ENCODE data around the gene RALGPS1. TPM values are rescaled to one million over a fixed set of nuclear protein-coding genes. Genes with fewer than 3 reads are reported as not detected.

RALGPS1 gene
- total and polyA plus RNA-seq, 7 donors: 3.9 to 7.7 (median 5.4) TPM

- WGBS, 3 donors: 90 to 100% (median 90%) methylated on average over 1 of the region's 1 CpG
Observed at GRCh38 chr9:127078988-127079387, 164.4 kb downstream of the RALGPS1 start.

GRCh38 chr9:127079446-127080140 is 165.0 kb downstream of the RALGPS1 start:
- Histone ChIP-seq H3K9me3 (no peaks in the 10 kb centered on the region), H3K27ac (no peak overlapping the region), H3K4me1 (peaks cover 15% of the 10 kb centered on the region), H3K4me3 (no peak overlapping the region), H3K27me3 (ENCODE audit: insufficient read depth in 3 of 3, low read length in 2 of 3) (no peaks in the 10 kb centered on the region), H3K36me3 (ENCODE audit: insufficient read depth in 1 of 2, low read depth in 1 of 2) (no peaks in the 10 kb centered on the region)
- ATAC-seq (no peak), DNase-seq (no peak)
- intact Hi-C loops (cut with DNase I): no loop called here
- no peak for TF ChIP-seq CTCF (IDR thresholded peaks at IDR 0.05)
- WGBS, 3 donors: 79 to 85% (median 82%) methylated on average over 8 of the region's 8 CpGs

More at GRCh38 chr9:127078988-127079387, 164.4 kb downstream of the RALGPS1 start:
- no peak overlapping the region for H3K27ac ChIP-seq
- H3K27me3 ChIP-seq (ENCODE audit: insufficient read depth in 3 of 3, low read length in 2 of 3): no peaks in the 10 kb centered on the region
- no peak for ATAC-seq
- peaks cover 20% of the 10 kb centered on the region for H3K4me1 ChIP-seq
- intact Hi-C loops (cut with DNase I): no loop called here
- no peaks in the 10 kb centered on the region for H3K36me3 ChIP-seq (ENCODE audit: insufficient read depth in 1 of 2, low read depth in 1 of 2)
- H3K4me3 ChIP-seq: no peak overlapping the region
- TF ChIP-seq CTCF (IDR thresholded peaks at IDR 0.05): no peak
- no peak for DNase-seq
- no peaks in the 10 kb centered on the region for H3K9me3 ChIP-seq

GRCh38 chr9:127081250-127082185 is 166.9 kb downstream of the RALGPS1 start:
- 84 to 90% (median 87%) methylated on average over 8 of the region's 8 CpGs for WGBS, 3 donors
- no peaks in the 10 kb centered on the region for H3K27me3 ChIP-seq (ENCODE audit: insufficient read depth in 3 of 3, low read length in 2 of 3)
- TF ChIP-seq CTCF (IDR thresholded peaks at IDR 0.05): no peak
- peak in 2 of 4 donors; percentile 14 to 46 for ATAC-seq
- H3K9me3 ChIP-seq: no peaks in the 10 kb centered on the region
- no peak overlapping the region for H3K27ac ChIP-seq
- peaks cover 9% of the 10 kb centered on the region for H3K4me1 ChIP-seq
- H3K4me3 ChIP-seq: no peak overlapping the region
- intact Hi-C loops (cut with DNase I): no loop called here
- no peak for DNase-seq
- no peaks in the 10 kb centered on the region for H3K36me3 ChIP-seq (ENCODE audit: insufficient read depth in 1 of 2, low read depth in 1 of 2)

- Histone ChIP-seq H3K27ac (no peak overlapping the region), H3K9me3 (no peaks in the 10 kb centered on the region), H3K4me3 (no peak overlapping the region), H3K36me3 (ENCODE audit: insufficient read depth in 1 of 2, low read depth in 1 of 2) (peaks cover 0 to 18% of the 10 kb centered on the region in 2 donors), H3K4me1 (peaks cover 9% of the 10 kb centered on the region), H3K27me3 (ENCODE audit: insufficient read depth in 3 of 3, low read length in 2 of 3) (no peaks in the 10 kb centered on the region)
- intact Hi-C loops (cut with DNase I): no loop called here
- peak in 3 of 4 donors; percentile 38 to 47 (median 46) for ATAC-seq
- whole genome bisulfite sequencing, 3 donors: 24 to 47% (median 33%) methylated on average over 5 of the region's 5 CpGs
- no peak for DNase-seq
- no peak for TF ChIP-seq CTCF (IDR thresholded peaks at IDR 0.05)
Observed at GRCh38 chr9:127083138-127083980, 168.8 kb downstream of the RALGPS1 start.
